HEK293 (cell line): Measurements from ENCODE around the gene DHX8.
A peak's percentile ranks its signal among the peaks of the same experiment; 100 is the strongest.

Experiments used
- CTCF ChIA-PET: fragments of 350-600 bp; formaldehyde crosslinking; extraction: SDS; loops from one replicate; lab custom pipeline; 2021; ENCODE audit warnings: antibody characterized with exemption; lab: Yijun Ruan, JAX
- POLR2A ChIA-PET: fragments of 300-600 bp; formaldehyde crosslinking; extraction: SDS; loops from one replicate; lab custom pipeline; 2020; ENCODE audit warnings: antibody characterized with exemption, inconsistent platforms; lab: Yijun Ruan, JAX
- H3K27ac ChIP-seq: fragments of 200-500 bp; sonication (Bioruptor generic); 2 replicates; pipeline ENCODE4 v1.5.1; 2014; ENCODE audit warnings: low read depth, low read length, control low read depth, inconsistent platforms; ENCODE audit errors: extremely low read depth
- H3K36me3 ChIP-seq, 2 experiments: fragments of 200-500 bp in 1 of 2; sonication (Bioruptor generic) in 1 of 2; 1 replicate in 1 of 2; 2 replicates in 1 of 2; pipeline ENCODE4 v1.5.1; 2014 to 2017; ENCODE audit warnings: inconsistent platforms in 2 of 2, low read length in 2 of 2; ENCODE audit not compliant: control insufficient read depth in 2 of 2, insufficient read depth in 1 of 2
- H3K4me1 ChIP-seq: fragments of 200-500 bp; sonication (Bioruptor generic); 2 replicates; pipeline ENCODE4 v1.5.1; 2014; ENCODE audit warnings: mild to moderate bottlenecking, low read length, inconsistent platforms; ENCODE audit not compliant: control insufficient read depth, insufficient read depth
- H3K4me3 ChIP-seq: 2 replicates; pipeline ENCODE4 v1.5.1; 2011; ENCODE audit warnings: low read depth, mild to moderate bottlenecking, control low read depth, low read length, moderate library complexity
- H3K9me3 ChIP-seq: fragments of 200-500 bp; sonication (Bioruptor generic); 2 replicates; pipeline ENCODE4 v1.5.1; 2014; ENCODE audit warnings: low read depth, low read length, inconsistent platforms; ENCODE audit not compliant: control insufficient read depth, insufficient read depth
- PATZ1 ChIP-seq: fragments of 450-650 bp; formaldehyde crosslinking; IDR thresholded peaks from 2 replicates; pipeline ENCODE4 v1.5.1; 2016; ENCODE audit warnings: missing biosample characterization, missing genetic modification characterization
- PRDM2 ChIP-seq: fragments of 450-650 bp; formaldehyde crosslinking; IDR thresholded peaks from 2 replicates; pipeline ENCODE4 v1.5.1; 2016; ENCODE audit warnings: missing biosample characterization, missing genetic modification characterization, borderline replicate concordance
- SP3 ChIP-seq: fragments of 450-650 bp; formaldehyde crosslinking; IDR thresholded peaks from 2 replicates; pipeline ENCODE4 v1.5.1; 2016; ENCODE audit warnings: missing biosample characterization, missing genetic modification characterization
- ZBTB20 ChIP-seq: fragments of 450-650 bp; formaldehyde crosslinking; IDR thresholded peaks from 2 replicates; pipeline ENCODE4 v1.5.1; 2016; ENCODE audit warnings: missing biosample characterization, missing genetic modification characterization
- ZBTB21 ChIP-seq: fragments of 450-650 bp; formaldehyde crosslinking; IDR thresholded peaks from 2 replicates; pipeline ENCODE4 v1.5.1; 2017; ENCODE audit warnings: missing biosample characterization, missing genetic modification characterization
- ZBTB26 ChIP-seq: fragments of 450-650 bp; formaldehyde crosslinking; optimal IDR thresholded peaks from 2 replicates; pipeline ENCODE3; 2016; ENCODE audit warnings: missing biosample characterization, mild to moderate bottlenecking, missing genetic modification characterization
- ZIC2 ChIP-seq: fragments of 450-650 bp; formaldehyde crosslinking; IDR thresholded peaks from 2 replicates; pipeline ENCODE4 v1.5.1; 2016; ENCODE audit warnings: missing biosample characterization, missing genetic modification characterization
- ZNF121 ChIP-seq: fragments of 450-650 bp; formaldehyde crosslinking; IDR thresholded peaks from 2 replicates; pipeline ENCODE4 v1.5.1; 2016; ENCODE audit warnings: missing biosample characterization, missing genetic modification characterization
- ZNF221 ChIP-seq: fragments of 450-650 bp; formaldehyde crosslinking; IDR thresholded peaks from 2 replicates; pipeline ENCODE4 v1.5.1; 2017; ENCODE audit warnings: missing biosample characterization, missing genetic modification characterization, borderline replicate concordance
- ZNF292 ChIP-seq: fragments of 450-650 bp; formaldehyde crosslinking; IDR thresholded peaks from 2 replicates; pipeline ENCODE4 v1.5.1; 2016; ENCODE audit warnings: low read depth, missing biosample characterization, missing genetic modification characterization, borderline replicate concordance
- ZNF311 ChIP-seq: fragments of 450-650 bp; formaldehyde crosslinking; IDR thresholded peaks from 2 replicates; pipeline ENCODE4 v1.5.1; 2017; ENCODE audit warnings: missing biosample characterization, missing genetic modification characterization, borderline replicate concordance
- ZNF391 ChIP-seq: fragments of 450-650 bp; formaldehyde crosslinking; IDR thresholded peaks from 2 replicates; pipeline ENCODE4 v1.5.1; 2016; ENCODE audit warnings: low read depth, missing biosample characterization, missing genetic modification characterization, borderline replicate concordance
- ZNF48 ChIP-seq: fragments of 450-650 bp; formaldehyde crosslinking; IDR thresholded peaks from 2 replicates; pipeline ENCODE4 v1.5.1; 2016; ENCODE audit warnings: missing biosample characterization, missing genetic modification characterization
- ZNF521 ChIP-seq: fragments of 450-650 bp; formaldehyde crosslinking; IDR thresholded peaks from 2 replicates; pipeline ENCODE4 v1.5.1; 2017; ENCODE audit warnings: missing biosample characterization, mild to moderate bottlenecking, missing genetic modification characterization
- ZNF544 ChIP-seq: fragments of 450-650 bp; formaldehyde crosslinking; IDR thresholded peaks from 2 replicates; pipeline ENCODE4 v1.5.0; 2017; ENCODE audit warnings: missing biosample characterization, missing genetic modification characterization
- ZNF621 ChIP-seq: fragments of 450-650 bp; formaldehyde crosslinking; IDR thresholded peaks from 2 replicates; pipeline ENCODE4 v1.5.1; 2017; ENCODE audit warnings: missing biosample characterization, missing genetic modification characterization
- ZNF629 ChIP-seq: fragments of 450-650 bp; formaldehyde crosslinking; IDR thresholded peaks from 2 replicates; pipeline ENCODE4 v1.5.1; 2017; ENCODE audit warnings: missing biosample characterization, missing genetic modification characterization
- ZNF639 ChIP-seq: fragments of 450-650 bp; formaldehyde crosslinking; IDR thresholded peaks from 2 replicates; pipeline ENCODE4 v1.5.1; 2016; ENCODE audit warnings: missing biosample characterization, missing genetic modification characterization
- ZNF654 ChIP-seq: fragments of 450-650 bp; formaldehyde crosslinking; IDR thresholded peaks from 2 replicates; pipeline ENCODE4 v1.5.1; 2016; ENCODE audit warnings: low read depth, missing biosample characterization, missing genetic modification characterization
- TF ChIP-seq, protein P1 (sequence below): fragments of 450-650 bp; formaldehyde crosslinking; IDR thresholded peaks from 2 replicates; pipeline ENCODE4 v1.5.1; 2017; ENCODE audit warnings: missing biosample characterization, missing genetic modification characterization

The DHX8 gene

GRCh38 chr17:43547189-43547550 lies 63.4 kb downstream of the DHX8 start (continued):
- TF ChIP-seq PRDM2 (tag by site-specific recombination) (no peak), ZNF639 (tag by site-specific recombination) (no peak), ZNF629 (tag by site-specific recombination) (no peak)

DNA sequence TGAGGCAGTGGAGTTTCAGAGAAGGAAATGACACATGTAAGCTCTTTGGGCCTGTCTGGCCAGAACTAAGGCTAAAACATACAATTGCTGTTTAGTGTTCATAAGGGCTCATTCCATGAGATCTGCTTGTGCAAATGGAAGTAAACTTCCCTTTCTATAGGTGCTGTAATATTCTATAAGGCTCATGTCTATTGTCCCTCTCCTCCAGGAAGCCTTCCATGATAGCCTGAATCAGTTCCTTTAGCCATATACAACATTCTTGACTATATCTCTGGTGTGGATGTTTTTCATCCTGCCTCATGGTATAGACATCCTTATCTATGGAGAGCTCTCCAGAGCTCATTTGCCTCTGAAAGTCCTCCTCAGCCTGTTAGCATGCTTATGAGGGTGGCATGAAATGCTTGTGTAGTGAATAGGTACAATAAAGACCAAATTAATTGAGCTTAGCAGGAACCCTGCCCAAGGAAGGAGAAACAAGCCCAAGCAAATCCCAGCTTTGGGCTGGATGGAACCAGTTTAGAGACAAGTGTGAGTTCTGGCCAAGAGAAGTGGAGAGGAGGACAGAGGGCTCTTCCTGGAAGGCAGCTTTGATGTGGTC lies 64.0 kb downstream of the DHX8 start:
- Histone ChIP-seq H3K9me3 (no peaks in the 10 kb centered on the region), H3K27ac (no peak overlapping the region), H3K36me3 (no peaks in the 10 kb centered on the region), H3K4me1 (peaks cover 14% of the 10 kb centered on the region), H3K4me3 (no peak overlapping the region)
- ChIA-PET POLR2A (interaction anchor here (0.6 to 0.8 kb wide), 2 partner anchors 11 to 149 kb away, joined by 3 to 4 read pairs; partner anchors contain the start of gene ARL4D), CTCF (interaction anchor here (0.6 to 2.5 kb wide), 8 partner anchors 11 to 397 kb away, joined by 3 to 14 read pairs (median 6); no protein-coding TSS in a partner anchor)
- no peak for TF ChIP-seq ZNF629 (tag by site-specific recombination)
- TF ChIP-seq ZNF621, result no peak
- TF ChIP-seq ZNF521 (tag by site-specific recombination), result no peak
- TF ChIP-seq ZNF221 (tag by site-specific recombination), result no peak
- TF ChIP-seq ZNF48, result no peak
- TF ChIP-seq SP3 (tag by site-specific recombination), result no peak

GRCh38 chr17:43548689-43549379 lies 65.1 kb downstream of the DHX8 start:
- H3K27ac ChIP-seq, result no peak overlapping the region
- ChIA-PET POLR2A (no interaction called here), CTCF (interaction anchor here (1.5 kb wide), 1 partner anchor 125 kb away, joined by 6 read pairs; no protein-coding TSS in a partner anchor)
- no peak for TF ChIP-seq ZNF544 (tag by site-specific recombination)
- TF ChIP-seq, protein P1, sequence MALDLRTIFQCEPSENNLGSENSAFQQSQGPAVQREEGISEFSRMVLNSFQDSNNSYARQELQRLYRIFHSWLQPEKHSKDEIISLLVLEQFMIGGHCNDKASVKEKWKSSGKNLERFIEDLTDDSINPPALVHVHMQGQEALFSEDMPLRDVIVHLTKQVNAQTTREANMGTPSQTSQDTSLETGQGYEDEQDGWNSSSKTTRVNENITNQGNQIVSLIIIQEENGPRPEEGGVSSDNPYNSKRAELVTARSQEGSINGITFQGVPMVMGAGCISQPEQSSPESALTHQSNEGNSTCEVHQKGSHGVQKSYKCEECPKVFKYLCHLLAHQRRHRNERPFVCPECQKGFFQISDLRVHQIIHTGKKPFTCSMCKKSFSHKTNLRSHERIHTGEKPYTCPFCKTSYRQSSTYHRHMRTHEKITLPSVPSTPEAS (tag by site-specific recombination), result no peak
- TF ChIP-seq PATZ1 (tag by site-specific recombination), result peak; percentile 19; the same call in 1 of the 2 replicates
- no peak for TF ChIP-seq ZNF391 (tag by site-specific recombination)
- TF ChIP-seq ZNF654, result no peak
- TF ChIP-seq ZNF311 (tag by site-specific recombination), result no peak
- TF ChIP-seq ZNF292 (tag by site-specific recombination), result no peak
- TF ChIP-seq ZNF121, result peak; percentile 96
- peak; percentile 32; the same call in 1 of the 2 replicates for TF ChIP-seq ZIC2 (tag by site-specific recombination)
- no peak for TF ChIP-seq ZBTB20
- no peak for TF ChIP-seq ZBTB21 (tag by site-specific recombination)
- no peak for TF ChIP-seq ZBTB26 (tag by site-specific recombination)

More at GRCh38 chr17:43548689-43549379, 65.1 kb downstream of the DHX8 start:
- Histone ChIP-seq H3K4me1 (peaks cover 17% of the 10 kb centered on the region), H3K4me3 (no peak overlapping the region), H3K9me3 (no peaks in the 10 kb centered on the region), H3K36me3 (no peaks in the 10 kb centered on the region)
